ENCODE results near the gene C3orf20.

The C3orf20 gene

DNA sequence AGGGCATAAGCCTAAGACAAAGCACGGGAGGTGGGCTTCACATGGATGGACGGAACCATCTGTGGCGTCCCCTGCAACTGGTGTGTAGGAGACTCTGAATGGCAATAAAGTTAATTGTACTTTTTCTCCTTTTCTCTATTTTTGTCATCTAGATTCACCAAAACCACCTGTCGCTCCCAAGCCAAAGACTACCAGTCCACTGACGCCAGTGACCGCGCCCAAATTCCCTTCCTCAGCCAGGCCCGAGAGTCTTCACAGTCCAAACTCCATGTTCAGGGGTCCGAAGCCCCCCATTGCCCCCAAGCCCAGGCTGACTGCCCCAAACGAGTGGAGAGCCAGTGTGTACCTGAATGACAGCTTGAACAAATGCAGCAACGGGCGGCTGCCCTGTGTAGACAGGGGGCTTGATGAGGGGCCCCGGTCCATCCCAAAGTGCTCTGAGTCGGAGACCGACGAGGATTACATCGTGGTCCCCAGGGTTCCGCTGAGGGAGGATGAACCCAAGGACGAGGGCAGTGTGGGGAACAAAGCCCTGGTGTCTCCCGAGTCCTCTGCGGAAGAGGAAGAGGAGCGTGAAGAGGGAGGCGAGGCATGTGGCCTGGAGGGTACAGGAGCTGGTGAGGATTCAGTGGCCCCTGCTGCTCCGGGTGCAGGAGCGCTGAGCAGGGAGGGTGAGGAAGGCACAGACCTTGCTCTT, 144.0 kb downstream of the C3orf20 start, which contains the start of gene FGD5:
FGD5 (plus strand) TSS at position 159 of the 697 bp plus-strand sequence; CDS start at position 269, 110 bp downstream.
- no peak for ATAC-seq

- ATAC-seq: no peak
Measured at GRCh38 chr3:14819671-14820070, 144.7 kb downstream of the C3orf20 start.

GRCh38 chr3:14820156-14820555, 145.2 kb downstream of the C3orf20 start:
- ATAC-seq: no peak

DNA sequence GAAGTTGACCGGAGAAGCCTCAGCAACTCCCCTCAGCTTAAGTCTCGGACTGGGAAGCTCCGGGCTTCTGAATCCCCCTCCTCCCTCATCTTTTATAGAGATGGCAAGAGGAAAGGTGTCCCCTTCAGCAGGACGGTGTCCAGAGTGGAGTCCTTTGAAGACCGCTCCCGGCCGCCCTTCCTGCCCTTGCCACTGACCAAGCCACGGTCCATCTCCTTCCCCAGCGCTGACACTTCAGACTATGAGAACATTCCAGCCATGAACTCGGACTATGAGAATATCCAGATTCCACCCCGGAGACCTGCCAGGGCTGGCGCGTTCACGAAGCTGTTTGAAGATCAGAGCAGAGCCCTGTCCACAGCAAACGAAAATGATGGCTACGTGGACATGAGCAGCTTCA, 146.2 kb downstream of the C3orf20 start:
- ATAC-seq: no peak

- ATAC-seq: no peak
Measured at GRCh38 chr3:14822134-14822533, 147.2 kb downstream of the C3orf20 start.
